Measurements from ENCODE around the gene CAMK1G.

DNA sequence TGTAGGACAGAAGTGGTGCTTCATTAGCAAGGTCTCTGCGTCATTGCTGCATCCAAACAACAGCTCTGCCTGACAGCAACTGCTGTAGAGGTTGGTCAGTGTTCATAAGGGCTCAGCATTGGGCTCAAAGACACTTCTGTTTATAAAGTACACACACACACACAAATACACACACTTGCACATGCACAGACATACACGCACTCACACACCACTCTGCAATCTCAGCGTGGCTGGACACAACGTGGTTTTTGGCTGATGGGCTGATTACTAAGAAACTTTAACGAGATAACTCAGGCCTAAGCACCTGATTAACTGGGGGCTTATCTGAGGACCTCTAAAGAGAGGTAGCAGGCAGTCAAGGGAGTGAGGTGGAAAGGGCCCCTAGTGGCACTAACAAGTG, 20.4 kb downstream of the CAMK1G start:
- TF ChIP-seq, protein P1, sequence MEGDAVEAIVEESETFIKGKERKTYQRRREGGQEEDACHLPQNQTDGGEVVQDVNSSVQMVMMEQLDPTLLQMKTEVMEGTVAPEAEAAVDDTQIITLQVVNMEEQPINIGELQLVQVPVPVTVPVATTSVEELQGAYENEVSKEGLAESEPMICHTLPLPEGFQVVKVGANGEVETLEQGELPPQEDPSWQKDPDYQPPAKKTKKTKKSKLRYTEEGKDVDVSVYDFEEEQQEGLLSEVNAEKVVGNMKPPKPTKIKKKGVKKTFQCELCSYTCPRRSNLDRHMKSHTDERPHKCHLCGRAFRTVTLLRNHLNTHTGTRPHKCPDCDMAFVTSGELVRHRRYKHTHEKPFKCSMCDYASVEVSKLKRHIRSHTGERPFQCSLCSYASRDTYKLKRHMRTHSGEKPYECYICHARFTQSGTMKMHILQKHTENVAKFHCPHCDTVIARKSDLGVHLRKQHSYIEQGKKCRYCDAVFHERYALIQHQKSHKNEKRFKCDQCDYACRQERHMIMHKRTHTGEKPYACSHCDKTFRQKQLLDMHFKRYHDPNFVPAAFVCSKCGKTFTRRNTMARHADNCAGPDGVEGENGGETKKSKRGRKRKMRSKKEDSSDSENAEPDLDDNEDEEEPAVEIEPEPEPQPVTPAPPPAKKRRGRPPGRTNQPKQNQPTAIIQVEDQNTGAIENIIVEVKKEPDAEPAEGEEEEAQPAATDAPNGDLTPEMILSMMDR (IDR thresholded peaks at IDR 0.05) = no peak
- no peak for TF ChIP-seq POLR2A (IDR thresholded peaks at IDR 0.05)

Data from testis (tissue), 2 donors.